ENCODE results near the gene CHN2.

CHN2 gene

GRCh38 chr7:29330136-29330535 lies 135.6 kb downstream of the CHN2 start:
- no peak for DNase-seq

GRCh38 chr7:29331163-29331562 lies 136.6 kb downstream of the CHN2 start:
- DNase-seq: no peak

GRCh38 chr7:29332042-29332811 lies 137.7 kb downstream of the CHN2 start:
- peak in 11 of 56 donors; percentile 3 to 54 (median 19) for DNase-seq

GRCh38 chr7:29332875-29333855 lies 138.6 kb downstream of the CHN2 start:
- peak in 17 of 56 donors; percentile 6 to 50 (median 20) for DNase-seq

GRCh38 chr7:29335188-29336083 lies 140.9 kb downstream of the CHN2 start:
- no peak for DNase-seq

- peak in 3 of 56 donors; percentile 23 to 28 (median 26) for DNase-seq
These were observed 143.1 kb downstream of the CHN2 start for GRCh38 chr7:29337546-29338116.

- DNase-seq: no peak
These were observed 146.1 kb downstream of the CHN2 start for GRCh38 chr7:29340696-29341095.

GRCh38 chr7:29341156-29341555 lies 146.6 kb downstream of the CHN2 start:
- DNase-seq: no peak

- DNase-seq: no peak
These were observed 148.2 kb downstream of the CHN2 start for GRCh38 chr7:29342761-29343160.

GRCh38 chr7:29343399-29343798 lies 148.8 kb downstream of the CHN2 start:
- no peak for DNase-seq

- DNase-seq: no peak
These were observed 149.9 kb downstream of the CHN2 start for GRCh38 chr7:29344334-29344978.

- peak in 45 of 56 donors; percentile 3 to 78 (median 40) for DNase-seq
These were observed 151.0 kb downstream of the CHN2 start for GRCh38 chr7:29345590-29345989.

- DNase-seq: no peak
These were observed 151.8 kb downstream of the CHN2 start for GRCh38 chr7:29346231-29346978.

GRCh38 chr7:29349362-29349761 lies 154.8 kb downstream of the CHN2 start:
- no peak for DNase-seq

- no peak for DNase-seq
These were observed 155.8 kb downstream of the CHN2 start for GRCh38 chr7:29350351-29350750.

GRCh38 chr7:29352041-29352440 lies 157.5 kb downstream of the CHN2 start:
- no peak for DNase-seq

GRCh38 chr7:29353810-29354209 lies 159.2 kb downstream of the CHN2 start:
- DNase-seq: no peak

- no peak for DNase-seq
These were observed 159.8 kb downstream of the CHN2 start for GRCh38 chr7:29354340-29354739.

GRCh38 chr7:29355388-29355787 lies 160.8 kb downstream of the CHN2 start:
- no peak for DNase-seq
